ENCODE results near the gene KRTAP10-7. TPM values are rescaled to one million over a fixed set of nuclear protein-coding genes. Genes with fewer than 3 reads are reported as not detected.
"Not testable (repeated sequence)": the region's sequence is repeated elsewhere in the genome, so short reads cannot be mapped to it uniquely, and the experiment has no call there.

KRTAP10-7 gene
- total RNA-seq, 4 donors from 2014 or later: not detected

- Histone ChIP-seq H3K4me3 (no peak overlapping the region), H3K27ac (no peak overlapping the region), H3K36me3 (no peaks in the 10 kb centered on the region), H3K27me3 (no peaks in the 10 kb centered on the region), H3K4me1 (no peaks in the 10 kb centered on the region), H3K9me3 (peaks cover 0 to 43% (median 4%) of the 10 kb centered on the region in 4 donors)
- TF ChIP-seq CTCF (IDR thresholded peaks at IDR 0.05): no peak
- no peak for TF ChIP-seq POLR2A (IDR thresholded peaks at IDR 0.05)
- no peak for TF ChIP-seq EP300 (IDR thresholded peaks at IDR 0.05)
- WGBS, 2 donors: 91 to 96% methylated on average over 5 of the region's 5 CpGs
- DNase-seq (ENCODE audit: low spot score in 2 of 2): no peak
Observed at GRCh38 chr21:44640761-44641160, 40.4 kb downstream of the KRTAP10-7 start.

- H3K9me3 ChIP-seq: peaks cover 0 to 43% (median 4%) of the 10 kb centered on the region in 4 donors
- H3K27me3 ChIP-seq: no peaks in the 10 kb centered on the region
- no peak for DNase-seq (ENCODE audit: low spot score in 2 of 2)
- no peaks in the 10 kb centered on the region for H3K4me1 ChIP-seq
- no peaks in the 10 kb centered on the region for H3K36me3 ChIP-seq
- no peak overlapping the region for H3K27ac ChIP-seq
- TF ChIP-seq POLR2A (IDR thresholded peaks at IDR 0.05) (no peak), CTCF (IDR thresholded peaks at IDR 0.05) (no peak), EP300 (IDR thresholded peaks at IDR 0.05) (no peak)
- WGBS, 2 donors: 50 to 81% methylated on average over 14 of the region's 14 CpGs
- H3K4me3 ChIP-seq: no peak overlapping the region
Observed at GRCh38 chr21:44643741-44644310, 43.4 kb downstream of the KRTAP10-7 start.

DNA sequence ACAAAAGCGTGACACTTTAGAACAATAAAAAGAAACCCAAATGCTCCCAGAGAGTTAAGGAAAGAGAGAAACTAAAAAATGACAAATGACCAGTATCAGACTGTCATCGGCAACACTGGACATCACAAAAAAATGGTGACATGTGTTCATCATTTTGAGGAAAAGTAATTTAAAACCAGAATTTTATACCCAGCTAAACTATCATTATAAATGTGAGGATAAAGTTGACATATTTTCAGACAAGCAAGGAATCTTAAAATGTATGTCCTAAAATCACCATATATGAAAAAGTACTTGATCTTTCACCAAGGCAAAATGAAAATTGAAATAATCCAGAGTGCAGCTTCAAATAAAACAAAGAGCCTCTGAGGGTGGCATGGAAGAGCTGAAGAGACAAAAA is 44.5 kb downstream of the KRTAP10-7 start:
- no peaks in the 10 kb centered on the region for H3K4me1 ChIP-seq
- H3K27me3 ChIP-seq: no peaks in the 10 kb centered on the region
- WGBS, 2 donors: 48 to 90% methylated on average over 2 of the region's 2 CpGs
- H3K4me3 ChIP-seq: no peak overlapping the region
- H3K9me3 ChIP-seq: peaks cover 0 to 51% (median 4%) of the 10 kb centered on the region in 4 donors
- no peak for DNase-seq (ENCODE audit: low spot score in 2 of 2)
- H3K27ac ChIP-seq: no peak overlapping the region
- no peaks in the 10 kb centered on the region for H3K36me3 ChIP-seq
- TF ChIP-seq CTCF (IDR thresholded peaks at IDR 0.05): no peak
- no peak for TF ChIP-seq POLR2A (IDR thresholded peaks at IDR 0.05)
- TF ChIP-seq EP300 (IDR thresholded peaks at IDR 0.05): no peak

DNA sequence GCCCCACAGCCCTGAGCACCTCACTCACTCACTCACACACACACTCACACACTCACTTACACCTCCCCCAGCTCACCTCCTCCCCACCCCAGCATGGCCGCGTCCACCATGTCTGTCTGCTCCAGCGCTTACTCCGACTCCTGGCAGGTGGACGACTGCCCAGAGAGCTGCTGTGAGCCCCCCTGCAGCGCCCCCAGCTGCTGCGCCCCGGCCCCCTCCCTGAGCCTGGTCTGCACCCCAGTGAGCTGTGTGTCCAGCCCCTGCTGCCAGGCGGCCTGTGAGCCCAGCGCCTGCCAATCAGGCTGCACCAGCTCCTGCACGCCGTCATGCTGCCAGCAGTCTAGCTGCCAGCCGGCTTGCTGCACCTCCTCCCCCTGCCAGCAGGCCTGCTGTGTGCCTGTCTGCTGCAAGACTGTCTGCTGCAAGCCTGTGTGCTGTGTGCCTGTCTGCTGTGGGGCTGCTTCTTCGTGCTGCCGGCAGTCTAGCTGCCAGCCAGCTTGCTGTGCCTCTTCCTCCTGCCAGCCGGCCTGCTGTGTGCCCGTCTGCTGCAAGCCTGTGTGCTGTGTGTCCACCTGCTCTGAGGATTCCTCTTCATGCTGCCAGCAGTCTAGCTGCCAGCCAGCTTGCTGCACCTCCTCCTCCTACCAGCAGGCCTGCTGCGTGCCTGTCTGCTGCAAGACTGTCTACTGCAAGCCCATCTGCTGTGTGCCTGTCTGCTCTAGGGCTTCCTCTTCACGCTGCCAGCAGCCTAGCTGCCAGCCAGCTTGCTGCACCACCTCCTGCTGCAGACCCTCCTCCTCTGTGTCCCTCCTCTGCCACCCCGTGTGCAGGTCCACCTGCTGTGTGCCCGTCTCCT is 46.2 kb downstream of the KRTAP10-7 start, which contains the start of gene KRTAP10-11:
Gene KRTAP10-11, plus strand, starts transcription at position 49 of the 856 bp plus-strand sequence. Its CDS starts 45 bp downstream, at position 94.
- not testable (repeated sequence) for DNase-seq (ENCODE audit: low spot score in 2 of 2); H3K4me1 ChIP-seq; H3K27me3 ChIP-seq; H3K36me3 ChIP-seq; H3K4me3 ChIP-seq; H3K27ac ChIP-seq
- H3K9me3 ChIP-seq: peaks cover 0 to 44% (median 4%) of the 10 kb centered on the region in 4 donors
- 75 to 77% methylated on average over 15 to 16 of the region's 21 CpGs for whole genome bisulfite sequencing, 2 donors

- DNase-seq (ENCODE audit: low spot score in 2 of 2): no peak
- H3K4me3 ChIP-seq: no peak overlapping the region
- H3K27ac ChIP-seq: no peak overlapping the region
- no peaks in the 10 kb centered on the region for H3K36me3 ChIP-seq
- 52 to 64% methylated on average over 8 of the region's 8 CpGs for WGBS, 2 donors
- peaks cover 0 to 41% (median 4%) of the 10 kb centered on the region in 4 donors for H3K9me3 ChIP-seq
- H3K27me3 ChIP-seq: no peaks in the 10 kb centered on the region
- TF ChIP-seq EP300 (IDR thresholded peaks at IDR 0.05) (no peak), POLR2A (IDR thresholded peaks at IDR 0.05) (no peak), CTCF (IDR thresholded peaks at IDR 0.05) (no peak)
- no peaks in the 10 kb centered on the region for H3K4me1 ChIP-seq
Observed at GRCh38 chr21:44647222-44647552, 46.8 kb downstream of the KRTAP10-7 start.

Data from tibial nerve (tissue), 4 donors.